Prostate gland (tissue), 2 donors: ENCODE results near the gene EML1. TPM values are rescaled to one million over a fixed set of nuclear protein-coding genes. Genes with fewer than 3 reads are reported as not detected.
A peak's percentile ranks its signal among the peaks of the same experiment; 100 is the strongest.

Source experiments
- DNase-seq: peaks from one replicate; pipeline ENCODE4 v3.0.0-alpha.2; 2019; ENCODE audit warnings: low spot score
- H3K27ac ChIP-seq, 2 donors: fragments of 200-600 bp; sonication (generic); 2 replicates each; pipeline ENCODE4 v1.5.1; 2017 to 2019
- H3K27me3 ChIP-seq: fragments of 200-600 bp; sonication (generic); replicated peaks from 2 replicates; pipeline ENCODE4 v1.5.1; 2019; ENCODE audit not compliant: insufficient read depth
- H3K36me3 ChIP-seq, 2 donors: fragments of 200-600 bp; sonication (generic); 1 replicate in 1 of 2; 2 replicates in 1 of 2; pipeline versions ENCODE4 v1.5.1 to v1.8.1; 2017 to 2019
- H3K4me1 ChIP-seq: fragments of 200-600 bp; sonication (generic); replicated peaks from 2 replicates; pipeline ENCODE4 v1.5.1; 2019
- H3K4me3 ChIP-seq, 2 donors: fragments of 200-600 bp; sonication (generic); 2 replicates each; pipeline ENCODE4 v1.5.1; 2017 to 2019
- H3K9me3 ChIP-seq: fragments of 200-600 bp; sonication (generic); 2 replicates; pipeline ENCODE4 v1.5.1; 2017
- POLR2A ChIP-seq: fragments of 450-650 bp; IDR thresholded peaks from one replicate; pipeline ENCODE4 v1.6.1; 2016; ENCODE audit warnings: antibody characterized with exemption, mild to moderate bottlenecking
- POLR2AphosphoS5 ChIP-seq: sonication (generic); formaldehyde crosslinking; IDR thresholded peaks from one replicate; pipeline ENCODE4 v1.6.1; 2017; ENCODE audit warnings: antibody characterized with exemption
- WGBS: methylation state at CpG from one replicate; pipeline ENCODE4 v1.1.5; 2018; 5-methylcytosine and 5-hydroxymethylcytosine counted together
- intact Hi-C: fragments of 100-400 bp; cut with DNase I; formaldehyde crosslinking; loops from one replicate; pipeline ENCODE4 v1.14.2; 2022
- total RNA-seq, 2 donors: library from RNA; depleted of rRNA; stranded (reverse); fragments of >200 nt; gene quantifications; one replicate each; pipeline ENCODE4 v1.1.0, GENCODE V29; 2016
- TF ChIP-seq, protein P1 (sequence below), 4 experiments: fragments of 200-600 bp in 2 of 4; fragments of 450-650 bp in 2 of 4; sonication (generic) in 2 of 4; IDR thresholded peaks; 1 replicate in 3 of 4; 2 replicates in 1 of 4; pipeline ENCODE4 v1.5.1; 2016 to 2019; ENCODE audit warnings: antibody characterized with exemption in 4 of 4, mild to moderate bottlenecking in 2 of 4, moderate library complexity in 2 of 4

EML1 gene
- total RNA-seq, 2 donors from 2014 or later: 7.0 to 31.8 TPM

DNA sequence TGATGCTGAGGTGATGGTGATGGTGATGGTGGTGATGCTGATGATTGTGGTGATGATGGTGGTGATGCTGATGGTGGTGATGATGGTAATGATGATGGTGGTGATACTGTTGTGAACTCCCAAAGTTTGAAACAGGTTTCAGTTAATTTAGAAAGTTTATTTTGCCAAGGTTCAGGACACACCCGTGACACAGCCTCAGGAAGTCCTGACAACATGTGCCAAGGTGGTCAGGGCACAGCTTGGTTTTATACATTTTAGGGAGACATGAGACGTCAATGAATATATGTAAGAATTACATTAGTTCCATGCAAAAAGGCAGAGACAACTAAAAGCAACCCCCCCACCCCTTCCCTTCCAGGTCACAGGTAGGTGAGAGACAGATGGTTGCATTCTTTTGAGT, 159.2 kb downstream of the EML1 start:
- no peak for DNase-seq
- H3K4me1 ChIP-seq: no peaks in the 10 kb centered on the region
- no peaks in the 10 kb centered on the region for H3K36me3 ChIP-seq
- WGBS: 38% methylated on average over 2 of the region's 2 CpGs
- no peaks in the 10 kb centered on the region for H3K9me3 ChIP-seq
- intact Hi-C loops: no loop called here
- TF ChIP-seq POLR2A: no peak
- no peak for TF ChIP-seq POLR2AphosphoS5
- TF ChIP-seq, protein P1, sequence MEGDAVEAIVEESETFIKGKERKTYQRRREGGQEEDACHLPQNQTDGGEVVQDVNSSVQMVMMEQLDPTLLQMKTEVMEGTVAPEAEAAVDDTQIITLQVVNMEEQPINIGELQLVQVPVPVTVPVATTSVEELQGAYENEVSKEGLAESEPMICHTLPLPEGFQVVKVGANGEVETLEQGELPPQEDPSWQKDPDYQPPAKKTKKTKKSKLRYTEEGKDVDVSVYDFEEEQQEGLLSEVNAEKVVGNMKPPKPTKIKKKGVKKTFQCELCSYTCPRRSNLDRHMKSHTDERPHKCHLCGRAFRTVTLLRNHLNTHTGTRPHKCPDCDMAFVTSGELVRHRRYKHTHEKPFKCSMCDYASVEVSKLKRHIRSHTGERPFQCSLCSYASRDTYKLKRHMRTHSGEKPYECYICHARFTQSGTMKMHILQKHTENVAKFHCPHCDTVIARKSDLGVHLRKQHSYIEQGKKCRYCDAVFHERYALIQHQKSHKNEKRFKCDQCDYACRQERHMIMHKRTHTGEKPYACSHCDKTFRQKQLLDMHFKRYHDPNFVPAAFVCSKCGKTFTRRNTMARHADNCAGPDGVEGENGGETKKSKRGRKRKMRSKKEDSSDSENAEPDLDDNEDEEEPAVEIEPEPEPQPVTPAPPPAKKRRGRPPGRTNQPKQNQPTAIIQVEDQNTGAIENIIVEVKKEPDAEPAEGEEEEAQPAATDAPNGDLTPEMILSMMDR (IDR thresholded peaks at IDR 0.05): no peak
- no peak overlapping the region for H3K4me3 ChIP-seq
- H3K27ac ChIP-seq: no peak overlapping the region
- H3K27me3 ChIP-seq: no peaks in the 10 kb centered on the region

DNA sequence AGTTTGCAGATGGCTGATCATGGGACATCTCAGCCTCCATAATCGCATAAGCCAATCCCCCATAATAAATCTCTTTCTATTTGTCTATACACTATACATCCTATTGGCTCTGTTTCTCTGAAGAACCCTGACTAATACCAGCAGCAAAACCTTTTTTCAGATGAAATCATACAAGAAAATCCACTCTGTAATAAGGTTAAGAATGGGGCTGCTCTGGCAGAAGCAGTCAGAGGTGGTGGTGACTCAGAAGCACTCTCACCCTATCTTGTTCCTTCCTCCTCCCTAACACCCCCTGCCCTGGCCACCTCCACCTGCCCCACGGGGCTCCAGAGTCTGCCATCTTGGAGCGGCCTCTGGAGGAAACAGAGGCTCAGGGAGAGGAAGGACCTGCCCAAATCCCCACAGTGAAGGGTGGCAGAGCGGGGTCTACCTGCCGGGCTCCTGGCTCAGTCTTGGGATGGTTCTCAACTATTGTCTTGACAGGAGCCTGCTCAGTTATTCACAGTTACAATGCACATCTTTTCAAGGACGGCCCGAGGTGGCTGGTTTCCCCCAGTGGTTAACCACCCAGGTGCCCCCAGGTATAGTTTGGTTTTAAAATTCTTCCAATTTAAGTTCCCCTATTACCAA, 162.7 kb downstream of the EML1 start:
- no peak overlapping the region for H3K27ac ChIP-seq
- no peak for DNase-seq
- intact Hi-C loops: no loop called here
- no peaks in the 10 kb centered on the region for H3K27me3 ChIP-seq
- TF ChIP-seq POLR2A (no peak), POLR2AphosphoS5 (no peak)
- TF ChIP-seq, protein P1 (IDR thresholded peaks at IDR 0.05): no peak
- no peaks in the 10 kb centered on the region for H3K36me3 ChIP-seq
- H3K4me1 ChIP-seq: no peaks in the 10 kb centered on the region
- no peaks in the 10 kb centered on the region for H3K9me3 ChIP-seq
- 91% methylated on average over 7 of the region's 7 CpGs for WGBS
- H3K4me3 ChIP-seq: no peak overlapping the region

DNA sequence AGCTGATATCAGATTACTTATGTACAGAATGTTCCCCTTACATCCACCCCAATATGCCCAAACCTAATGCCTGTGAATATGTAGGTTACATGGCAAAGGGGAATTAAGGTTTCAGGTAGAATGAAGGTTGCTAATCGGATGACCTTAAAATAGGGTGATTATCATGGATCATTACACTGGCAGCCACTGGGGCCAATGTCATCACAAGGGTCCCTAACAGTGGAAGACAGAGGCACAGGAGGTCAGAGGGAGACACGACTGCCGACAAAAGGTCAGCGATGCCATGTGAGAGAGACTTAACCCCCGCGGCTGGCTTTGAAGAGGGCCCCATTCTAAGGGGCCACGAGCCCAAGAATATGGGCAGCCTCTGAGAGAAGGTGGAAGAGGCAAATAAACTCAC, 165.2 kb downstream of the EML1 start:
- Histone ChIP-seq H3K9me3 (no peaks in the 10 kb centered on the region), H3K27me3 (no peaks in the 10 kb centered on the region), H3K36me3 (no peaks in the 10 kb centered on the region), H3K4me1 (no peaks in the 10 kb centered on the region), H3K27ac (no peak overlapping the region), H3K4me3 (no peak overlapping the region)
- no peak for DNase-seq
- TF ChIP-seq, protein P1 (IDR thresholded peaks at IDR 0.05): no peak
- TF ChIP-seq POLR2AphosphoS5 (no peak), POLR2A (no peak)
- intact Hi-C loops: no loop called here
- 51% methylated on average over 7 of the region's 7 CpGs for WGBS

DNA sequence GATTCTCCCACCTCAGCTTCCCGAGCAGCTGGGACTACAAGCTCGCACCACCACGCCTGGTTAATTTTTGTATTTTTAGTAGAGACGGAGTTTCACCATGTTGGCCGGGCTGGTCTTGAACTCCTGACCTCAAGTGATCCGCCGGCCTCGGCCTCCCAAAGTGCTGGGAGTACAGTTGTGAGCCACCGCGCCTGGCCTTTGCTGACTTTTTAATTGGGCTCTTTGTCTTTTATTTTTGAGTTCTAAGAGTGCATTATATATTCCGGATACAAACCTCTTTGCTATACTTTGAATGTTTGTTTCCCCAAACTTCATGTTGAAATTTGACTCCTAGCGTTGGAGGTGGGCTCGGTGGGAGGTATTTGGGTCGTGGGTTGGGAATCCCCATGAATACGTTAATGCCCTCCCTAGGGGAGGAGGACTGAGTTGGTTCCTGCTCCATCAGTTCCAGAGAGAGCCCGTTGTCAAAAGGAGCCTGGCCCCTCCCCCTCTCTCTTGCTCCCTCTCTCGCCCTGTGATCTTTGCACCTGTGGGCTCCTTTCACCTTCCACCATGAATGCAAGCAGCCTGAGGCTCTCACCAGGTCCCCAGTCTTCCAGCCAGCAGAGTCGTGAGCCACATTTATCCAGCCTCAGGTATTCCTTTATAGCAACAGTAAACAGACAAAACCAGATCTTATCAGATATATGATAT, 168.8 kb downstream of the EML1 start:
- no peaks in the 10 kb centered on the region for H3K27me3 ChIP-seq
- H3K4me1 ChIP-seq: peaks cover 14% of the 10 kb centered on the region
- H3K9me3 ChIP-seq: no peaks in the 10 kb centered on the region
- DNase-seq: no peak
- no peak overlapping the region for H3K27ac ChIP-seq
- TF ChIP-seq POLR2A: no peak
- H3K36me3 ChIP-seq: no peaks in the 10 kb centered on the region
- 66% methylated on average over 18 of the region's 18 CpGs for WGBS
- H3K4me3 ChIP-seq: no peak overlapping the region
- intact Hi-C loops: no loop called here

DNA sequence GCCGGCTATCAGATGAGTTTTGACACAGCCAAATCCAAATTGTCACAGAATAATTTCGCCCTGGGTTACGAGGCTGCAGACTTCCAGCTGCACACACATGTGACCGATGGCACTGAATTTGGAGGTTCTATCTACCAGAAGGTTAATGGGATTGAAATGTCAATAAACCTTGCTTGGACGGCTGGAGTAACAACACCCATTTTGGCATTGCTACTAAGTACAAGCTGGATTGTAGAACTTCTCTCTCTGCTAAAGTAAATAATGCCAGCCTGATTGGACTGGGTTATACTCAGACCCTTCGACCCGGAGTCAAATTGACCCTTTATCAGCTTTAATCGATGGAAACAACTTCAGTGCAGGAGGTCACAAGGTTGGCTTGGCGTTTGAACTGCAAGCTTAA, 171.8 kb downstream of the EML1 start:
- TF ChIP-seq POLR2AphosphoS5: peak; percentile 84
- TF ChIP-seq POLR2A: no peak
- TF ChIP-seq, protein P1 (IDR thresholded peaks at IDR 0.05): no peak
- intact Hi-C loops: no loop called here
- Histone ChIP-seq H3K27ac (peak overlapping the region in 1 of 2 donors; percentile 63), H3K9me3 (no peaks in the 10 kb centered on the region), H3K36me3 (no peaks in the 10 kb centered on the region), H3K4me3 (no peak overlapping the region), H3K4me1 (peaks cover 23% of the 10 kb centered on the region), H3K27me3 (no peaks in the 10 kb centered on the region)
- WGBS: 39% methylated on average over 9 of the region's 9 CpGs
- DNase-seq: peak; percentile 44
